Astrocyte (in vitro differentiated cells and primary cell): ENCODE measurements around the gene THOC6. TPM values are rescaled to one million over a fixed set of nuclear protein-coding genes. Genes with fewer than 3 reads are reported as not detected.

Experiments
- DNase-seq: peaks from one replicate; pipeline ENCODE4 v3.0.0-alpha.2; 2010; ENCODE audit warnings: low read depth
- FAIRE-seq: peaks from 2 replicates; lab custom pipeline; 2011; peaks lifted over from hg19 to GRCh38; lab: Jason Lieb, UNC
- H2AFZ ChIP-seq: 2 replicates; pipeline ENCODE4 v1.6.0; 2012; ENCODE audit warnings: low read depth, low read length, inconsistent platforms
- H3K27ac ChIP-seq: 2 replicates; pipeline ENCODE4 v1.5.1; 2011; ENCODE audit warnings: low read depth, low read length, inconsistent platforms
- H3K27me3 ChIP-seq: 2 replicates; pipeline ENCODE4 v1.6.0; 2011; ENCODE audit warnings: low read length, inconsistent platforms; ENCODE audit not compliant: insufficient read depth
- H3K36me3 ChIP-seq: 2 replicates; pipeline ENCODE4 v1.5.1; 2011; ENCODE audit warnings: low read length, inconsistent platforms; ENCODE audit not compliant: insufficient read depth
- H3K4me1 ChIP-seq: 2 replicates; pipeline ENCODE4 v1.5.1; 2011; ENCODE audit warnings: low read length, inconsistent platforms; ENCODE audit not compliant: insufficient read depth
- H3K4me2 ChIP-seq: 2 replicates; pipeline ENCODE4 v1.6.0; 2012; ENCODE audit warnings: low read length, inconsistent platforms
- H3K4me3 ChIP-seq: 2 replicates; pipeline ENCODE4 v1.5.1; 2011; ENCODE audit warnings: low read depth, mild to moderate bottlenecking, low read length, inconsistent platforms; ENCODE audit not compliant: insufficient read depth
- H3K79me2 ChIP-seq: 2 replicates; pipeline ENCODE4 v1.6.0; 2012; ENCODE audit warnings: mild to moderate bottlenecking, low read length, inconsistent platforms; ENCODE audit not compliant: insufficient read depth
- H3K9ac ChIP-seq: 2 replicates; pipeline ENCODE4 v1.6.0; 2012; ENCODE audit warnings: mild to moderate bottlenecking, low read length, inconsistent platforms
- H3K9me3 ChIP-seq: 2 replicates; pipeline ENCODE4 v1.5.1; 2012; ENCODE audit warnings: low read depth, mild to moderate bottlenecking, low read length, inconsistent platforms; ENCODE audit not compliant: insufficient read depth
- H4K20me1 ChIP-seq: 2 replicates; pipeline ENCODE4 v1.6.0; 2012; ENCODE audit warnings: low read length, inconsistent platforms; ENCODE audit not compliant: insufficient read depth
- H3K27ac Mint-ChIP-seq: one replicate; pipeline ENCODE4 v1.8.0; 2021; ENCODE audit warnings: mild to moderate bottlenecking, mixed read lengths; ENCODE audit not compliant: unreplicated experiment
- H3K27me3 Mint-ChIP-seq: one replicate; pipeline ENCODE4 v1.8.0; 2021; ENCODE audit warnings: low read depth, mixed read lengths; ENCODE audit not compliant: unreplicated experiment
- H3K36me3 Mint-ChIP-seq: one replicate; pipeline ENCODE4 v1.8.0; 2021; ENCODE audit warnings: low read depth, mixed read lengths; ENCODE audit not compliant: unreplicated experiment
- H3K4me1 Mint-ChIP-seq: one replicate; pipeline ENCODE4 v1.8.0; 2021; ENCODE audit warnings: low read depth, mixed read lengths; ENCODE audit not compliant: unreplicated experiment
- H3K4me3 Mint-ChIP-seq: one replicate; pipeline ENCODE4 v1.8.0; 2021; ENCODE audit warnings: mild to moderate bottlenecking, moderate library complexity, mixed read lengths; ENCODE audit not compliant: unreplicated experiment
- H3K9me3 Mint-ChIP-seq: one replicate; pipeline ENCODE4 v1.8.0; 2021; ENCODE audit warnings: mild to moderate bottlenecking, mixed read lengths; ENCODE audit not compliant: unreplicated experiment
- CTCF ChIP-seq: IDR thresholded peaks from 2 replicates; pipeline ENCODE4 v1.5.1; 2011; ENCODE audit warnings: low read depth, mild to moderate bottlenecking, inconsistent platforms, low read length, moderate library complexity; ENCODE audit not compliant: insufficient read depth
- EZH2 ChIP-seq: IDR thresholded peaks from 2 replicates; pipeline ENCODE4 v1.6.1; 2012; ENCODE audit warnings: mild to moderate bottlenecking, low read length, inconsistent platforms; ENCODE audit not compliant: insufficient read depth
- total RNA-seq: library from RNA; stranded (reverse); gene quantifications from 2 replicates; pipeline ENCODE4 v1.2.1, GENCODE V29; 2021

Gene THOC6
- total RNA-seq, 1 donor from 2014 or later: 22.3 TPM

GRCh38 chr16:3004781-3005284 is 19.0 kb upstream of the THOC6 start:
- no peak overlapping the region for H3K27ac ChIP-seq
- TF ChIP-seq EZH2: peak; percentile 65
- no peak for TF ChIP-seq CTCF
- no peak overlapping the region for H2AFZ ChIP-seq
- H3K9me3 ChIP-seq: no peaks in the 10 kb centered on the region
- H3K36me3 ChIP-seq: no peaks in the 10 kb centered on the region
- Mint-ChIP-seq H3K4me1 (peaks cover 17% of the 10 kb centered on the region), H3K27me3 (peaks cover 4% of the 10 kb centered on the region), H3K4me3 (peak overlapping the region; percentile 79), H3K36me3 (no peaks in the 10 kb centered on the region), H3K9me3 (no peaks in the 10 kb centered on the region), H3K27ac (no peak overlapping the region)
- no peaks in the 10 kb centered on the region for H3K79me2 ChIP-seq
- no peak overlapping the region for H3K4me3 ChIP-seq
- peaks cover 10% of the 10 kb centered on the region for H3K4me1 ChIP-seq
- DNase-seq (no peak), FAIRE-seq (no peak)
- H3K9ac ChIP-seq: no peak overlapping the region
- peak overlapping the region; percentile 20 for H3K4me2 ChIP-seq
- no peaks in the 10 kb centered on the region for H4K20me1 ChIP-seq
- H3K27me3 ChIP-seq: peaks cover 30% of the 10 kb centered on the region

- H3K4me2 ChIP-seq: no peak overlapping the region
- no peak overlapping the region for H2AFZ ChIP-seq
- Mint-ChIP-seq H3K4me1 (peaks cover 17% of the 10 kb centered on the region), H3K36me3 (no peaks in the 10 kb centered on the region), H3K9me3 (no peaks in the 10 kb centered on the region), H3K4me3 (no peak overlapping the region), H3K27ac (no peak overlapping the region), H3K27me3 (peaks cover 2% of the 10 kb centered on the region)
- FAIRE-seq (no peak), DNase-seq (no peak)
- peaks cover 15% of the 10 kb centered on the region for H3K4me1 ChIP-seq
- H3K9me3 ChIP-seq: no peaks in the 10 kb centered on the region
- TF ChIP-seq CTCF (no peak), EZH2 (no peak)
- H3K36me3 ChIP-seq: no peaks in the 10 kb centered on the region
- H3K27ac ChIP-seq: no peak overlapping the region
- H3K27me3 ChIP-seq: peaks cover 34% of the 10 kb centered on the region
- no peak overlapping the region for H3K4me3 ChIP-seq
- no peak overlapping the region for H3K9ac ChIP-seq
- peaks cover 5% of the 10 kb centered on the region for H4K20me1 ChIP-seq
- H3K79me2 ChIP-seq: no peaks in the 10 kb centered on the region
Observed at GRCh38 chr16:3007059-3007956, 16.5 kb upstream of the THOC6 start.
